Uterus (tissue), 4 donors: ENCODE measurements around the gene TRAPPC2L. TPM values are rescaled to one million over a fixed set of nuclear protein-coding genes. Genes with fewer than 3 reads are reported as not detected.

Source experiments
- DNase-seq, 2 donors: peaks; one replicate each; pipeline ENCODE4 v3.0.0-alpha.2; 2019 to 2020
- H3K27ac ChIP-seq, 2 donors: fragments of 200-600 bp; sonication (generic); 1 replicate in 1 of 2; 2 replicates in 1 of 2; pipeline ENCODE4 v1.5.1; 2016 to 2018
- H3K27me3 ChIP-seq, 2 donors: fragments of 200-600 bp; sonication (generic); one replicate each; pipeline ENCODE4 v1.5.1; 2018 to 2019; ENCODE audit warnings: control low read depth in 1 of 2
- H3K36me3 ChIP-seq, 2 donors: fragments of 200-600 bp; sonication (generic); one replicate each; pipeline ENCODE4 v1.5.1; 2019; ENCODE audit warnings: control low read depth in 1 of 2
- H3K4me1 ChIP-seq, 2 donors: fragments of 200-600 bp; sonication (generic); one replicate each; pipeline ENCODE4 v1.5.1; 2018 to 2019; ENCODE audit warnings: control low read depth in 1 of 2
- H3K4me3 ChIP-seq, 2 donors: fragments of 200-600 bp; sonication (generic); 1 replicate in 1 of 2; 2 replicates in 1 of 2; pipeline ENCODE4 v1.5.1; 2018 to 2019; ENCODE audit warnings: mild to moderate bottlenecking in 1 of 2
- H3K9me3 ChIP-seq, 2 donors: fragments of 200-600 bp; sonication (generic); one replicate each; pipeline ENCODE4 v1.5.1; 2019; ENCODE audit warnings: control low read depth in 1 of 2
- POLR2A ChIP-seq, 2 donors: fragments of 450-650 bp; IDR thresholded peaks; one replicate each; pipeline ENCODE4 v1.6.1; 2016; ENCODE audit warnings: antibody characterized with exemption in 2 of 2, mild to moderate bottlenecking in 1 of 2, moderate library complexity in 1 of 2
- intact Hi-C: fragments of 100-400 bp; cut with DNase I; formaldehyde crosslinking; loops from one replicate; pipeline ENCODE4 v1.15.1; 2023; ENCODE audit warnings: low total_unique reads
- total RNA-seq, 4 donors: library from RNA; depleted of rRNA in 3 of 4; stranded (reverse); fragments of >200 nt in 3 of 4; gene quantifications; one replicate each; pipeline versions ENCODE4 v1.1.0 to v1.2.4, GENCODE V29; 2014 to 2023
- TF ChIP-seq, protein P1 (sequence below), 4 experiments: fragments of 200-600 bp in 2 of 4; fragments of 450-650 bp in 2 of 4; sonication (generic) in 2 of 4; IDR thresholded peaks; one replicate each; pipeline ENCODE4 v1.5.1; 2016 to 2019; ENCODE audit warnings: antibody characterized with exemption in 4 of 4, mild to moderate bottlenecking in 2 of 4, moderate library complexity in 1 of 4
- donor health status: DM: yes; HTN: yes; CAD: no.

TRAPPC2L gene
- total RNA-seq, 4 donors from 2014 or later = 21.5 to 680 (median 70.6) TPM

DNA sequence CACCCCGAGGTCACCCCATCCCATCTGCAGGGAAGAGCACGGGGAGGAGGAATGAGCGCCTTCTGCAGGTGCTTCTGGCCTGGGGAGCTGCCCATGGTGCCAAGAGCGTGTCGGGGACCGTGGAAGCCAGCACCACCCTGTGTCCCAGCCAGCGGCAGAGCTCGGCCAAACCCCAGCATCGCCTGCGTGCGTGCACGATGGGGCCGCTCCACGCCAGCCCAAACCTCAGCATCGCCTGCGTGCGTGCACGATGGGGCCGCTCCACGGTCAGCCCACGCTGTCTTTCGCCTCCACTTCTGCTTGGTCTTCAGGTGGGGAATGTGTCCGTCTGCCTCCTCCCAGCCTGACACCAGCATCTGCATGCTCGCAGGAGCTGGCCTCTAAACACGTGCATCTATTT, 14.1 kb upstream of the TRAPPC2L start:
- H3K27me3 ChIP-seq = no peaks in the 10 kb centered on the region
- no peak overlapping the region for H3K27ac ChIP-seq
- intact Hi-C loops = no loop called here
- H3K4me3 ChIP-seq = no peak overlapping the region
- H3K9me3 ChIP-seq = no peaks in the 10 kb centered on the region
- no peak for TF ChIP-seq POLR2A (IDR thresholded peaks at IDR 0.05)
- TF ChIP-seq, protein P1, sequence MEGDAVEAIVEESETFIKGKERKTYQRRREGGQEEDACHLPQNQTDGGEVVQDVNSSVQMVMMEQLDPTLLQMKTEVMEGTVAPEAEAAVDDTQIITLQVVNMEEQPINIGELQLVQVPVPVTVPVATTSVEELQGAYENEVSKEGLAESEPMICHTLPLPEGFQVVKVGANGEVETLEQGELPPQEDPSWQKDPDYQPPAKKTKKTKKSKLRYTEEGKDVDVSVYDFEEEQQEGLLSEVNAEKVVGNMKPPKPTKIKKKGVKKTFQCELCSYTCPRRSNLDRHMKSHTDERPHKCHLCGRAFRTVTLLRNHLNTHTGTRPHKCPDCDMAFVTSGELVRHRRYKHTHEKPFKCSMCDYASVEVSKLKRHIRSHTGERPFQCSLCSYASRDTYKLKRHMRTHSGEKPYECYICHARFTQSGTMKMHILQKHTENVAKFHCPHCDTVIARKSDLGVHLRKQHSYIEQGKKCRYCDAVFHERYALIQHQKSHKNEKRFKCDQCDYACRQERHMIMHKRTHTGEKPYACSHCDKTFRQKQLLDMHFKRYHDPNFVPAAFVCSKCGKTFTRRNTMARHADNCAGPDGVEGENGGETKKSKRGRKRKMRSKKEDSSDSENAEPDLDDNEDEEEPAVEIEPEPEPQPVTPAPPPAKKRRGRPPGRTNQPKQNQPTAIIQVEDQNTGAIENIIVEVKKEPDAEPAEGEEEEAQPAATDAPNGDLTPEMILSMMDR (IDR thresholded peaks at IDR 0.05) = no peak
- no peaks in the 10 kb centered on the region for H3K4me1 ChIP-seq
- H3K36me3 ChIP-seq = no peaks in the 10 kb centered on the region
- no peak for DNase-seq

DNA sequence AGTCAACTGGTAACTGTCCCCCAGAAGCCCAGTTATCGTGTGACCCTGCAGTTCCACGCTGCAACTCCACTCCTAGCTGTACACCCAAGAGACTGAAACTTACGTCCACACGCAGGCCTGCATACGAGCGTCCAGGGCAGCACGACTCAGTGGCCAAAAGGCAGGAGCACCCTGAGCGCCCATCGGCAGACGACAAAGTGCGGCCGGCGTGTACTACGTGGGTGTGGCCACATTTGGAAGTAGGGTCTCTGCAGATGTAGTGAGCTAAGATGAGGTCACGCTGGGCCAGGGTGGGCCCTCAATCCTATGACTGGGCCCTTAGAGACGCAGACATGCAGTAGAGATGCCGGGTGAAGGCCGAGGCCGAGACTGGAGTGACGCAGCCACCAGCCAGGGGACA, 13.7 kb upstream of the TRAPPC2L start:
- Histone ChIP-seq H3K4me3 (no peak overlapping the region), H3K9me3 (no peaks in the 10 kb centered on the region), H3K4me1 (no peaks in the 10 kb centered on the region), H3K36me3 (no peaks in the 10 kb centered on the region), H3K27me3 (no peaks in the 10 kb centered on the region), H3K27ac (no peak overlapping the region)
- TF ChIP-seq, protein P1 (IDR thresholded peaks at IDR 0.05) = no peak
- TF ChIP-seq POLR2A (IDR thresholded peaks at IDR 0.05) = no peak
- intact Hi-C loops = no loop called here
- DNase-seq = no peak

DNA sequence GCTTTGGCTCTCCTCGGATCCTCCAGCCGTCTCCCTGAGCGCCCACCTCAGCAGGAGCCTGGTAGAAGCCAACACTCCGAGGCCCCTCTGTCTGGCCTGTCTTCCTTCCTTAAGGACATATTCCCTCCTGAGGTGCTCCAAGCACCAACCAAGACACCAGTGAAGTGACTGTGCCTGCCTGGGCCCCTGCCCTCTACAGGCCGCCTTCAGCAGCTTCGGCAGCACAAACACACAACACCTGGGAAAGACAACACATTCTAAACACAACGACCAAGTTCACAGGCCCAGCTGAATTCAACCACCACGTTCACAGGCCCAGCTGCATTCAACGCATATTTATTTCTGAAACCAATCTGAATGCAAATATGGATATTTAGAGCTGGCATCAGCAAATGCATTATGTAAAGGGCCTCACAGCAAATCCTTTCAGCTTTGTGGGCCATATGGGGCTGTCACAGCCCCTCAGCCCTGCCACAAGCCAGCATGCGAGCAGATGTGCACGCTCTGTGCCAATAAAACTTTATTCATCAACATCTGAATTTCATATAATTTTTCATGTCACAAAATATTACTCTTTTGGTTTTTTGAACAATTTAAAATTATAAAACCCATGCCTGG, 12.4 kb upstream of the TRAPPC2L start:
- TF ChIP-seq, protein P1 (IDR thresholded peaks at IDR 0.05) = no peak
- TF ChIP-seq POLR2A (IDR thresholded peaks at IDR 0.05) = no peak
- Histone ChIP-seq H3K4me3 (no peak overlapping the region), H3K27ac (no peak overlapping the region), H3K9me3 (no peaks in the 10 kb centered on the region), H3K36me3 (no peaks in the 10 kb centered on the region), H3K4me1 (no peaks in the 10 kb centered on the region), H3K27me3 (no peaks in the 10 kb centered on the region)
- no peak for DNase-seq
- intact Hi-C loops = no loop called here

DNA sequence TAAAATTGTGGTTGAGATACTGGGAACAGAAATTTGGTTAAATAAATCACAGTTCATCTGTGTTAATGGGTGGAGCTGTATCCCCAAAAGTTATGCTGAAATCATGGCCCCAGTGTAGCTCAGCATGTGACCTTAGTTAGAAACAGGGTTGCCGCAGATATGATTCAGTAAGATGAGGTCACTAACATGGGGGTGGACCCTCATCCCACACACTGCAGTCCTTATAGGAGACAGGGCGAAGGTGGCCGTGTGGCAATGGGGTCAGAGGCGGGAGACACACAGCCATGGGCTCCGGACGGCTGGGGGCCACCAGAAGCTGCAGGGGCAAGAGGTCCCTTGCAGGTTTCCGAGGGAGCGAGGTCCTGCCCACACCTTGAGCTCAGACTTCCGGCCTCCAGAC, 10.8 kb upstream of the TRAPPC2L start:
- intact Hi-C loops = no loop called here
- DNase-seq = no peak

DNA sequence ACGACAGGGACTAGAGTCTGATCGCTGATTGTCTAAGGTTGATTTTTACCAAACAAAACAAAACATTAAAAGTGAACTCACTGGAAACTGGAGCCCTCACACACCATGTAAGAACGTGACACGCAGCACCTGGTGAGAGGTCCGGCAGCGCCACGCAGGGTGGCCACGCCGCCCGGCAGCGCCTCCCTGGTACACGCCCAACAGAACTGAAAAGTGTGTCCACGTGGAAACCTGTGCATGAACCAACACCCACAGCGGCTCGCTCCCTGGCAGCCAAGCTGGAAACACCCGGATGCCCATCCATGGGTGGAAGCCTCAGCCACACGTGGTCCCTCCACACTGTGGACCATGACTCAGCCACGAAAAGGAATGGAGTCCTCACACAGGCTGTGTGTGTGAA, 9.3 kb upstream of the TRAPPC2L start:
- no peaks in the 10 kb centered on the region for H3K9me3 ChIP-seq
- TF ChIP-seq, protein P1 (IDR thresholded peaks at IDR 0.05) = no peak
- TF ChIP-seq POLR2A (IDR thresholded peaks at IDR 0.05) = no peak
- no peak overlapping the region for H3K4me3 ChIP-seq
- intact Hi-C loops = no loop called here
- no peaks in the 10 kb centered on the region for H3K4me1 ChIP-seq
- no peaks in the 10 kb centered on the region for H3K36me3 ChIP-seq
- H3K27ac ChIP-seq = no peak overlapping the region
- no peak for DNase-seq
- H3K27me3 ChIP-seq = no peaks in the 10 kb centered on the region

More for the DNA sequence above, 10.8 kb upstream of the TRAPPC2L start:
- Histone ChIP-seq H3K4me3 (no peak overlapping the region), H3K9me3 (no peaks in the 10 kb centered on the region), H3K27ac (no peak overlapping the region), H3K36me3 (no peaks in the 10 kb centered on the region), H3K4me1 (no peaks in the 10 kb centered on the region), H3K27me3 (no peaks in the 10 kb centered on the region)
- no peak for TF ChIP-seq POLR2A (IDR thresholded peaks at IDR 0.05)
- TF ChIP-seq, protein P1 (IDR thresholded peaks at IDR 0.05) = no peak
